OCI-LY3 (cell line): ENCODE data around the gene ADAP2.

Experiments
- EZH2phosphoT487 ChIP-seq: fragments of 200-600 bp; shearing (Covaris generic); IDR thresholded peaks from 2 replicates; pipeline ENCODE4 v1.6.1; 2018; ENCODE audit warnings: antibody characterized with exemption, mixed run types, low read depth
- TF ChIP-seq, protein P1 (sequence below): fragments of 200-600, 300-600 bp; sonication (generic); IDR thresholded peaks from 2 replicates; pipeline ENCODE4 v1.5.1; 2014; ENCODE audit warnings: antibody characterized with exemption, low read length, low read depth

DNA sequence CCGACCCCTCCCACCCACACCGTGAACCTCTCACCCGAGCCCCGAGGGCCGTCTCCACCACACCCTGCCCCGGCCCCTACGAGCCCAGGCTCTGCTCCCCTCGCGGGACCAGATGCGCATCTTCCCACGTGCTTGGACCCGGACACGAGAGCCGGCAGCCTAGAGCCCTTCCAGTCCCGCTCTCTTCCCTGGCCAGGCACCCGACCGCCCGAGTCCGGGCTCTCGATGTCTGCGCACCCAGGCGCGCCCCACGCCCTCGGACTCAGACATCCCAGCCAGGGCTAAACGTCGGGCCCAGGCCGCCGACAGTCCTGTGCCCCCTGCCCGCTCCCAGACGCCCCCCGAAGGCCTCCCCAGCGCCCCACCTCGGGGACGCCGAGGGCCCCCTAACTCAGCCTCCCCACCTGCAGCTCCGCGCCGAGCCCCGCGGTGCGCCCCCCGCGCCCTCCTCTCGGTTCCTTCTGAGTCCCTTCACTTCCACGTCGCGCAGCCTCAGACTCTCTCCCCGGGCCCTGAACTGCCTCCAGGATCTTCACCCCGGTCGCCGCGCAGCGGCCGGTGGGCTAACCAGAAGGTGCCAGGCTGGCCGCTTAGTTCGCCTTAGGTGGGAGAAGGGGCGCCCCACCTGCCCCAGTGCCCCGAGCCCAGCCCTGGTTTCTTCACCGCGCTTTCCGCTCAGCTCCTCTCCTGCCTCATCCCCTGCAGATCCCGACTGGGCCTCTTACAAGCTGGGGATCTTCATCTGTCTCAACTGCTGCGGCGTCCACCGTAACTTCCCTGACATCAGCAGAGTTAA is 688 bp downstream of the ADAP2 start:
- TF ChIP-seq, protein P1, sequence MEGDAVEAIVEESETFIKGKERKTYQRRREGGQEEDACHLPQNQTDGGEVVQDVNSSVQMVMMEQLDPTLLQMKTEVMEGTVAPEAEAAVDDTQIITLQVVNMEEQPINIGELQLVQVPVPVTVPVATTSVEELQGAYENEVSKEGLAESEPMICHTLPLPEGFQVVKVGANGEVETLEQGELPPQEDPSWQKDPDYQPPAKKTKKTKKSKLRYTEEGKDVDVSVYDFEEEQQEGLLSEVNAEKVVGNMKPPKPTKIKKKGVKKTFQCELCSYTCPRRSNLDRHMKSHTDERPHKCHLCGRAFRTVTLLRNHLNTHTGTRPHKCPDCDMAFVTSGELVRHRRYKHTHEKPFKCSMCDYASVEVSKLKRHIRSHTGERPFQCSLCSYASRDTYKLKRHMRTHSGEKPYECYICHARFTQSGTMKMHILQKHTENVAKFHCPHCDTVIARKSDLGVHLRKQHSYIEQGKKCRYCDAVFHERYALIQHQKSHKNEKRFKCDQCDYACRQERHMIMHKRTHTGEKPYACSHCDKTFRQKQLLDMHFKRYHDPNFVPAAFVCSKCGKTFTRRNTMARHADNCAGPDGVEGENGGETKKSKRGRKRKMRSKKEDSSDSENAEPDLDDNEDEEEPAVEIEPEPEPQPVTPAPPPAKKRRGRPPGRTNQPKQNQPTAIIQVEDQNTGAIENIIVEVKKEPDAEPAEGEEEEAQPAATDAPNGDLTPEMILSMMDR, result no peak
- no peak for TF ChIP-seq EZH2phosphoT487
